ENCODE measurements around the gene COBLL1. TPM values are rescaled to one million over a fixed set of nuclear protein-coding genes. Genes with fewer than 3 reads are reported as not detected.

Gene COBLL1
- total and polyA plus RNA-seq, 2 of the 4 experiments (the other 2 are of a cell fraction), result 0.79 to 1.1 TPM

DNA sequence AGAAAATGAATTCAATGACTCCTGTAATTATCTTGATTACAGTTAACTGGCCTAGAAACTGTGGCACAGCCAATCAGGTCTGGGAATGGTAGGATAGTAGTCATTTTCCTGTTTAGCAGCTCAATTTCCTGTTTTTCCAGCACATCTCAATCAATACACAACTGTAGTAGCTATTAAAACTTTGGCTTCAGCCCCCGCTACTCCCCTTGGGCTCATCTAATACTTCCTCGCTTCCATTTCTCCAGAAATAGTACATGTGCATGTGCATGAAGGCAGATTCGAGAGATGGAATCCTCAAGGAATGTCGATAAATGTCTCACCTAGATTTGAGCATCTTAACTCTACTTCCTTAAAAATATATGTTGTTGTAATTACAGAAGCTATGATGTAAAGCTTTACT lies 9.7 kb downstream of the COBLL1 start:
- H4K20me1 ChIP-seq (ENCODE audit: insufficient read depth, low read length), result no peaks in the 10 kb centered on the region
- BruUV-seq (replicated peaks), result no TSS peak
- H3K4me3 ChIP-seq (ENCODE audit: insufficient read depth, low read depth, low read length), result no peak overlapping the region
- in situ Hi-C loops (cut with MboI; ENCODE audit: low sequenced_read_pairs) (no loop called here), intact Hi-C loops (cut with micrococcal nuclease) (no loop called here), dilution Hi-C loops (cut with HindIII; ENCODE audit: low sequenced_read_pairs, unreplicated experiment) (no loop called here)
- no peak overlapping the region for H3K4ac ChIP-seq (ENCODE audit: low read depth, low read length)
- no peak overlapping the region for H3K14ac ChIP-seq (replicated peaks; ENCODE audit: low read depth, low read length)
- H4K91ac ChIP-seq (ENCODE audit: insufficient read depth, low read depth, low read length), result no peak overlapping the region
- ChIA-PET CTCF (interaction anchor here (1.8 kb wide), 1 partner anchor 10 kb away, joined by 8 read pairs; the partner anchor contains the start of gene COBLL1), POLR2A (ENCODE audit: unreplicated experiment) (no interaction called here)
- TF ChIP-seq, protein P1, sequence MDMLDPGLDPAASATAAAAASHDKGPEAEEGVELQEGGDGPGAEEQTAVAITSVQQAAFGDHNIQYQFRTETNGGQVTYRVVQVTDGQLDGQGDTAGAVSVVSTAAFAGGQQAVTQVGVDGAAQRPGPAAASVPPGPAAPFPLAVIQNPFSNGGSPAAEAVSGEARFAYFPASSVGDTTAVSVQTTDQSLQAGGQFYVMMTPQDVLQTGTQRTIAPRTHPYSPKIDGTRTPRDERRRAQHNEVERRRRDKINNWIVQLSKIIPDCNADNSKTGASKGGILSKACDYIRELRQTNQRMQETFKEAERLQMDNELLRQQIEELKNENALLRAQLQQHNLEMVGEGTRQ (IDR thresholded peaks at IDR 0.05; ENCODE audit: low read depth, low read length), result no peak
- no peak for TF ChIP-seq SMC3 (IDR thresholded peaks at IDR 0.05; ENCODE audit: low read depth, low read length)
- no peak for TF ChIP-seq FOS (IDR thresholded peaks at IDR 0.05; ENCODE audit: low read depth, low read length)
- TF ChIP-seq RAD21 (IDR thresholded peaks at IDR 0.05; ENCODE audit: low read length), result no peak
- TF ChIP-seq MXI1 (IDR thresholded peaks at IDR 0.05; ENCODE audit: borderline replicate concordance, low read depth, low read length), result no peak
- no peak for TF ChIP-seq RFX5 (IDR thresholded peaks at IDR 0.05; ENCODE audit: low read depth, low read length)
- no peak for TF ChIP-seq CHD1 (IDR thresholded peaks at IDR 0.05; ENCODE audit: low read depth, low read length)
- DNase-seq, result no peak
- H3K4me2 ChIP-seq (ENCODE audit: low read depth, low read length), result no peak overlapping the region
- no peak overlapping the region for H3K18ac ChIP-seq (ENCODE audit: low read depth, low read length)
- no peak overlapping the region for H3K56ac ChIP-seq (ENCODE audit: extremely low read depth, insufficient read depth, low read length)
- no CpG with 5 or more reads among the region's 4 CpGs for WGBS, 2 experiments (ENCODE audit: extremely low coverage in 2 of 2, insufficient read length in 1 of 2)
- H4K8ac ChIP-seq (ENCODE audit: low read depth in 2 of 2, low read length in 2 of 2), result no peak overlapping the region
- H2AK9ac ChIP-seq (replicated peaks; ENCODE audit: low read depth, low read length, poor library complexity), result no peak overlapping the region
- no peak overlapping the region for H2BK20ac ChIP-seq (ENCODE audit: low read depth, low read length)
- H2AFZ ChIP-seq (replicated peaks; ENCODE audit: low read length, poor library complexity), result no peak overlapping the region
- H3K9me3 ChIP-seq (ENCODE audit: control insufficient read depth, insufficient read depth, low read length), result no peaks in the 10 kb centered on the region
- H3K4me1 ChIP-seq (ENCODE audit: control insufficient read depth, insufficient read depth, low read length), result no peaks in the 10 kb centered on the region
- H3K9me1 ChIP-seq (ENCODE audit: insufficient read depth, low read length), result no peaks in the 10 kb centered on the region
- ATAC-seq (ENCODE audit: low read depth), result no peak
- H2BK120ac ChIP-seq (ENCODE audit: low read depth, low read length), result no peak overlapping the region
- H3K79me1 ChIP-seq (ENCODE audit: low read depth in 1 of 2, low read length in 2 of 2), result no peaks in the 10 kb centered on the region
- no peak overlapping the region for H3K9ac ChIP-seq (ENCODE audit: low read depth, low read length)
- no peak overlapping the region for H2BK15ac ChIP-seq (ENCODE audit: low read depth, low read length)
- no peak overlapping the region for H2AK5ac ChIP-seq (ENCODE audit: low read depth, low read length)
- H2BK5ac ChIP-seq (ENCODE audit: low read depth, low read length, poor library complexity, severe bottlenecking), result no peak overlapping the region
- H4K5ac ChIP-seq (ENCODE audit: low read depth, low read length), result no peak overlapping the region
- H3K23ac ChIP-seq (ENCODE audit: low read depth, low read length), result no peak overlapping the region
- no peaks in the 10 kb centered on the region for H3K36me3 ChIP-seq (ENCODE audit: control insufficient read depth, insufficient read depth, low read length)
- no peaks in the 10 kb centered on the region for H3K27me3 ChIP-seq (ENCODE audit: control insufficient read depth, insufficient read depth, low read length)
- H3K27ac ChIP-seq (ENCODE audit: insufficient read depth, low read length), result no peak overlapping the region
